ENCODE data around the gene PDC. TPM values are rescaled to one million over a fixed set of nuclear protein-coding genes. Genes with fewer than 3 reads are reported as not detected.

The PDC gene
- total and polyA plus RNA-seq, 10 of the 15 experiments (the other 5 are each of a cell fraction or from before 2014, with no cell fraction given) = 0.11 TPM; not detected in 9

DNA sequence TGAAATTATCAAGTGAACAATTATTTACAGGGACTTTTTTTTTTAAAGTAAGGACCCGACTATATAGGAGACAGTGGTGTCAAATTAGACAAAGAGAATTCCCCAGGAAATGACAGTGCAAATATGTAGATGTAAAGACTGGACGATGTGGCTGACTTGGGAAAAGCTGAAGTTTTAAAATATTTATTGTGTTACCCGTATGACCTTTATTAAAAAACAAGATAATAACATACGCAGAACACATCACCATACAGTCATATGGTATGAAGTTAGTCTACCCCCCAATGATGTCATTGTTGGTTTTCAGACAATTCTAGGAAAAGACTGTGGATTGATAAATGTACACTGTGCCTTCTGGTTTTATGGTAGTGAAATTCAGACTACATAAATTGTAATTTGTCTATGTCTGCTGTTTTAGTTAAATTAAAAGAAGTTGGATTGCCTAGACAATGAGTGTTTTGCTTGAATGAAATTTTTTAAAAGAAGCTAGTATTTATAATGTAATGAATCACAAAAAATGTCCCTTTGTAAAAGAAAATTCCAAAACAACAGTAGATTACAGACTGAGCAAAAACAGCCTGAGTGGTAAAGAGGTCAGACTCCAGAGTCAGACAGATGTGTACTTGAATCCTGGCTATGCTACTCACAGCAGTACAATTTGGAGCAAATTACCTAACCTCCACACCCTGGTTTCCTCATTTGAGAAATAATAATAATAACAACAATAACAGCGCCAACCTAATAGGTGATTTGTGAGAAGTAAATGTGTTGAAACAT, 15.5 kb upstream of the PDC start (continued):
- TF ChIP-seq BHLHE40 (IDR thresholded peaks at IDR 0.05; ENCODE audit: borderline replicate concordance in 1 of 2, low read depth in 2 of 2, low read length in 1 of 2) (no peak), STAT3 (IDR thresholded peaks at IDR 0.05; ENCODE audit: low read depth, low read length) (no peak)
- TF ChIP-seq, protein P1, sequence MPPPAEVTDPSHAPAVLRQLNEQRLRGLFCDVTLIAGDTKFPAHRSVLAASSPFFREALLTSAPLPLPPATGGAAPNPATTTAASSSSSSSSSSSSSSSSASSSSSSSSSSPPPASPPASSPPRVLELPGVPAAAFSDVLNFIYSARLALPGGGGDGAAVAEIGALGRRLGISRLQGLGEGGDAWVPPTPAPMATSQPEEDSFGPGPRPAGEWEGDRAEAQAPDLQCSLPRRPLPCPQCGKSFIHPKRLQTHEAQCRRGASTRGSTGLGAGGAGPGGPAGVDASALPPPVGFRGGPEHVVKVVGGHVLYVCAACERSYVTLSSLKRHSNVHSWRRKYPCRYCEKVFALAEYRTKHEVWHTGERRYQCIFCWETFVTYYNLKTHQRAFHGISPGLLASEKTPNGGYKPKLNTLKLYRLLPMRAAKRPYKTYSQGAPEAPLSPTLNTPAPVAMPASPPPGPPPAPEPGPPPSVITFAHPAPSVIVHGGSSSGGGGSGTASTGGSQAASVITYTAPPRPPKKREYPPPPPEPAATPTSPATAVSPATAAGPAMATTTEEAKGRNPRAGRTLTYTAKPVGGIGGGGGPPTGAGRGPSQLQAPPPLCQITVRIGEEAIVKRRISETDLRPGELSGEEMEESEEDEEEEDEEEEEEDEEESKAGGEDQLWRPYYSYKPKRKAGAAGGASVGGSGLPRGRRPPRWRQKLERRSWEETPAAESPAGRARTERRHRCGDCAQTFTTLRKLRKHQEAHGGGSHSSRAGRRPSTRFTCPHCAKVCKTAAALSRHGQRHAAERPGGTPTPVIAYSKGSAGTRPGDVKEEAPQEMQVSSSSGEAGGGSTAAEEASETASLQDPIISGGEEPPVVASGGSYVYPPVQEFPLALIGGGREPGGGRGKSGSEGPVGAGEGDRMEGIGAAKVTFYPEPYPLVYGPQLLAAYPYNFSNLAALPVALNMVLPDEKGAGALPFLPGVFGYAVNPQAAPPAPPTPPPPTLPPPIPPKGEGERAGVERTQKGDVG (CRISPR knock-in tag; IDR thresholded peaks at IDR 0.05) = no peak

DNA sequence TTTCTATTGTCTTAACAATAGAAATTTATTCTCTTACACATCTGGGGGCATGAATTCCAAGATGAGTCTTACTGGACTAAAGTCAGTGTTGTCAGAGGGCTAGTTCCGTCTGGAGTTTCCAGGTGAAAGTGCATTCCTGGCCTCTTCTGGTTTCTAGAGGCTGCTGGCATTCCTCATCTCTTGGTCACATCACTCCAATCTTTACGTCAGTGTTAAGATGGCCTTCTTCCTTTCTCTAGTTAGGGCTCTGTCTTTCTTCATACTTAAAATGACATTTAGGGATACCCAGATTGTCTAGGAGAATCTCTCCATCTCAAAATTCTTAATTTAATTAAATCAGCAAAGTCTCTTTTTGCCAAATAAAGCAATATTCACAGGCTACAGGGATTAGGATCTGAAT, 13.3 kb upstream of the PDC start:
- Histone ChIP-seq H2AFZ (ENCODE audit: control insufficient read depth, low read depth, low read length) (no peak overlapping the region), H3K4me2 (ENCODE audit: control insufficient read depth, insufficient read depth) (no peak overlapping the region), H3K4me1 (ENCODE audit: control insufficient read depth, insufficient read depth, low read length) (no peaks in the 10 kb centered on the region), H3K79me2 (ENCODE audit: control insufficient read depth, insufficient read depth, low read length) (no peaks in the 10 kb centered on the region), H4K20me1 (ENCODE audit: control insufficient read depth, insufficient read depth) (no peaks in the 10 kb centered on the region), H3K4me3 (no peak overlapping the region), H3K36me3 (ENCODE audit: control insufficient read depth in 2 of 2, insufficient read depth in 2 of 2, low read length in 1 of 2) (no peaks in the 10 kb centered on the region), H3K9me3 (replicated peaks; ENCODE audit: control insufficient read depth, insufficient read depth, low read length) (no peaks in the 10 kb centered on the region), H3K27me3 (replicated peaks in 1 of 2; ENCODE audit: control insufficient read depth in 2 of 2, insufficient read depth in 2 of 2, low read length in 1 of 2) (no peaks in the 10 kb centered on the region), H3K27ac (ENCODE audit: control insufficient read depth, insufficient read depth) (no peak overlapping the region), H3K9ac (ENCODE audit: control insufficient read depth, insufficient read depth, low read length) (no peak overlapping the region)
- FAIRE-seq = no peak
- no peak for ATAC-seq
- no peak for DNase-seq (ENCODE audit: low read depth, low spot score)
- TF ChIP-seq SP1 (IDR thresholded peaks at IDR 0.05; ENCODE audit: low read depth, low read length) = no peak
- TF ChIP-seq GABPA (IDR thresholded peaks at IDR 0.05; ENCODE audit: low read depth) = no peak
- no peak for TF ChIP-seq ZNF274 (IDR thresholded peaks at IDR 0.05; ENCODE audit: insufficient read depth, insufficient read length)
- TF ChIP-seq ZNF207 (IDR thresholded peaks at IDR 0.05; ENCODE audit: borderline replicate concordance) = no peak
- no peak for TF ChIP-seq NBN (IDR thresholded peaks at IDR 0.05)
- no peak for TF ChIP-seq NR2C2 (IDR thresholded peaks at IDR 0.05; ENCODE audit: borderline replicate concordance, control insufficient read depth, insufficient read length, low read depth)
- 53% methylated on average over 2 of the region's 2 CpGs for WGBS (ENCODE audit: insufficient coverage, insufficient replicate concordance, low lambda C conversion rate, missing lambda C conversion rate)
- RAD21 ChIA-PET (ENCODE audit: unreplicated experiment) = no interaction called here
- SMC1A ChIA-PET (ENCODE audit: uncharacterized antibody, unreplicated experiment) = no interaction called here
- no TSS peak for BruUV-seq (replicated peaks)
- intact Hi-C loops (cut with micrococcal nuclease; ENCODE audit: unreplicated experiment) = no loop called here
- POLR2A ChIA-PET = no interaction called here
- in situ Hi-C loops (cut with MboI) = no loop called here
- CTCF ChIA-PET = no interaction called here
